ENCODE data around the gene LMBR1L. TPM values are rescaled to one million over a fixed set of nuclear protein-coding genes. Genes with fewer than 3 reads are reported as not detected.

LMBR1L gene
- total and polyA plus RNA-seq, 2 of the 8 experiments (the other 6 are each of a cell fraction or from before 2014, with no cell fraction given) = 36.6 to 49.6 TPM

Small RNA genes within 50 kb of the gene (small RNA-seq; reads per million reads assigned to genes)
- not detected for gene RF00019 (ENCODE audit: insufficient read depth)

Other genes starting within 250 kb of the LMBR1L start
- gene RND1, start 245.0 kb downstream of the LMBR1L start, total RNA-seq (2021; fragmentation: NEBNext Ultra II Directional; extraction: Animal tissue kit (Norgen Biotek cat#: 25700)) = 15.8 and 16.2 TPM in 2 replicates
- gene RND1, start 245.0 kb downstream of the LMBR1L start, polyA plus RNA-seq (2011; rRNA removed) = 17.1 and 17.8 TPM in 2 replicates
- 65.1 and 75.6 TPM in 2 replicates for gene FKBP11, start 185.4 kb downstream of the LMBR1L start, total RNA-seq (2021; fragmentation: NEBNext Ultra II Directional; extraction: Animal tissue kit (Norgen Biotek cat#: 25700))
- 45.7 and 53.9 TPM in 2 replicates for gene FKBP11, start 185.4 kb downstream of the LMBR1L start, polyA plus RNA-seq (2011; rRNA removed)
- gene ARF3, start 153.4 kb downstream of the LMBR1L start, total RNA-seq (2021; fragmentation: NEBNext Ultra II Directional; extraction: Animal tissue kit (Norgen Biotek cat#: 25700)) = 250 and 251 TPM in 2 replicates
- gene ARF3, start 153.4 kb downstream of the LMBR1L start, polyA plus RNA-seq (2011; rRNA removed) = 231 and 262 TPM in 2 replicates
- gene WNT10B, start 139.1 kb downstream of the LMBR1L start, total RNA-seq (2021; fragmentation: NEBNext Ultra II Directional; extraction: Animal tissue kit (Norgen Biotek cat#: 25700)) = 0.25 and 0.26 TPM in 2 replicates
- gene WNT10B, start 139.1 kb downstream of the LMBR1L start, polyA plus RNA-seq (2011; rRNA removed) = 1.8 and 1.9 TPM in 2 replicates
- gene WNT1, start 132.5 kb downstream of the LMBR1L start, total RNA-seq (2021; fragmentation: NEBNext Ultra II Directional; extraction: Animal tissue kit (Norgen Biotek cat#: 25700)) = not detected in 2 replicates
- gene WNT1, start 132.5 kb downstream of the LMBR1L start, polyA plus RNA-seq (2011; rRNA removed) = not detected in 2 replicates
- 0.21 and 0.30 TPM in 2 replicates for gene DDN, start 111.5 kb downstream of the LMBR1L start, total RNA-seq (2021; fragmentation: NEBNext Ultra II Directional; extraction: Animal tissue kit (Norgen Biotek cat#: 25700))
- gene DDN, start 111.5 kb downstream of the LMBR1L start, polyA plus RNA-seq (2011; rRNA removed) = 0.14 and 0.20 TPM in 2 replicates
- 36.3 and 38.6 TPM in 2 replicates for gene PRKAG1, start 92.1 kb downstream of the LMBR1L start, total RNA-seq (2021; fragmentation: NEBNext Ultra II Directional; extraction: Animal tissue kit (Norgen Biotek cat#: 25700))
- gene PRKAG1, start 92.1 kb downstream of the LMBR1L start, polyA plus RNA-seq (2011; rRNA removed) = 32.3 and 57.5 TPM in 2 replicates
- 86.3 and 92.3 TPM in 2 replicates for gene KMT2D, start 50.1 kb downstream of the LMBR1L start, total RNA-seq (2021; fragmentation: NEBNext Ultra II Directional; extraction: Animal tissue kit (Norgen Biotek cat#: 25700))
- 9.1 and 15.7 TPM in 2 replicates for gene KMT2D, start 50.1 kb downstream of the LMBR1L start, polyA plus RNA-seq (2011; rRNA removed)
- gene RHEBL1, start 40.9 kb downstream of the LMBR1L start, total RNA-seq (2021; fragmentation: NEBNext Ultra II Directional; extraction: Animal tissue kit (Norgen Biotek cat#: 25700)) = 7.0 and 7.5 TPM in 2 replicates
- gene RHEBL1, start 40.9 kb downstream of the LMBR1L start, polyA plus RNA-seq (2011; rRNA removed) = 8.1 and 9.4 TPM in 2 replicates
- 0.11 and 0.13 TPM in 2 replicates for gene DHH, start 16.0 kb downstream of the LMBR1L start, total RNA-seq (2021; fragmentation: NEBNext Ultra II Directional; extraction: Animal tissue kit (Norgen Biotek cat#: 25700))
- gene DHH, start 16.0 kb downstream of the LMBR1L start, polyA plus RNA-seq (2011; rRNA removed) = 0.03 and 0.09 TPM in 2 replicates
- gene TUBA1B, start 20.5 kb upstream of the LMBR1L start, total RNA-seq (2021; fragmentation: NEBNext Ultra II Directional; extraction: Animal tissue kit (Norgen Biotek cat#: 25700)) = 2,092 and 2,144 TPM in 2 replicates
- gene TUBA1B, start 20.5 kb upstream of the LMBR1L start, polyA plus RNA-seq (2011; rRNA removed) = 5,662 and 6,837 TPM in 2 replicates
- 283 and 290 TPM in 2 replicates for gene TUBA1A, start 78.2 kb upstream of the LMBR1L start, total RNA-seq (2021; fragmentation: NEBNext Ultra II Directional; extraction: Animal tissue kit (Norgen Biotek cat#: 25700))
- 789 and 1,018 TPM in 2 replicates for gene TUBA1A, start 78.2 kb upstream of the LMBR1L start, polyA plus RNA-seq (2011; rRNA removed)
- gene TUBA1C, start 154.2 kb upstream of the LMBR1L start, total RNA-seq (2021; fragmentation: NEBNext Ultra II Directional; extraction: Animal tissue kit (Norgen Biotek cat#: 25700)) = 504 and 533 TPM in 2 replicates
- 2,291 and 3,101 TPM in 2 replicates for gene TUBA1C, start 154.2 kb upstream of the LMBR1L start, polyA plus RNA-seq (2011; rRNA removed)
- gene PRPH, start 184.3 kb upstream of the LMBR1L start, total RNA-seq (2021; fragmentation: NEBNext Ultra II Directional; extraction: Animal tissue kit (Norgen Biotek cat#: 25700)) = 0.96 and 1.4 TPM in 2 replicates
- gene PRPH, start 184.3 kb upstream of the LMBR1L start, polyA plus RNA-seq (2011; rRNA removed) = 0.79 and 1.1 TPM in 2 replicates
- gene TROAP, start 212.4 kb upstream of the LMBR1L start, total RNA-seq (2021; fragmentation: NEBNext Ultra II Directional; extraction: Animal tissue kit (Norgen Biotek cat#: 25700)) = 52.0 and 54.0 TPM in 2 replicates
- gene TROAP, start 212.4 kb upstream of the LMBR1L start, polyA plus RNA-seq (2011; rRNA removed) = 36.7 and 54.7 TPM in 2 replicates
- gene C1QL4, start 226.3 kb upstream of the LMBR1L start, total RNA-seq (2021; fragmentation: NEBNext Ultra II Directional; extraction: Animal tissue kit (Norgen Biotek cat#: 25700)) = 0.28 and 0.59 TPM in 2 replicates
- gene C1QL4, start 226.3 kb upstream of the LMBR1L start, polyA plus RNA-seq (2011; rRNA removed) = 0.63 and 0.77 TPM in 2 replicates
- 0.13 and 0.39 TPM in 2 replicates for gene DNAJC22, start 236.0 kb upstream of the LMBR1L start, total RNA-seq (2021; fragmentation: NEBNext Ultra II Directional; extraction: Animal tissue kit (Norgen Biotek cat#: 25700))
- 0.19 and 0.20 TPM in 2 replicates for gene DNAJC22, start 236.0 kb upstream of the LMBR1L start, polyA plus RNA-seq (2011; rRNA removed)

Data from H1 (cell line).